GM21529 (cell line): Measurements from ENCODE around the gene LRRC51.
A peak's percentile ranks its signal among the peaks of the same experiment; 100 is the strongest.

Source experiments
- ATAC-seq: cut with Tn5 transposase; IDR thresholded peaks from one replicate; pipeline ENCODE4 v1.9.1; 2021; ENCODE audit not compliant: unreplicated experiment

The LRRC51 gene

DNA sequence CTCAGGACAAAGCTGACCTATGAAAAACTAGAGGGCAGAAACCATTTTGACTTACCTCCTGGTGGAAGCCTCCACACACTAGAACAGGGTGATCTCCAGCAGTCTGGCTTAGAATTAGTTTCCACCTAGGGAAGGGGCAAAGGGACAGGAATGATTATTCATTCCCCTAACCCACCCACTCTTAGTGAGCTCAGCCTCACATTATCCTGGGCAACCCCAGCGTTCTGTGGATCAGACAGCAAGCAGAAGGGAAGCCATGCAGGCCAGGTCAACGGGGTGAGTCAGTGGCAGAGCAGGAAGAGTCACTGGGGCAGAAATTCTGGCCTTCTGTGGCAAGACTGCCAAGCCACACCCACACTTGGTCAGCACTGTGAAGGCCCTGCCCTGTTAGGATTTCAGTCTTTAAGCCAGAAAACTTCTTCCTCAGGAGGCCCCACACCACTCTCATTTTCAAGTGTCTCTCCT lies 10.8 kb upstream of the LRRC51 start:
- ATAC-seq: peak; percentile 77

DNA sequence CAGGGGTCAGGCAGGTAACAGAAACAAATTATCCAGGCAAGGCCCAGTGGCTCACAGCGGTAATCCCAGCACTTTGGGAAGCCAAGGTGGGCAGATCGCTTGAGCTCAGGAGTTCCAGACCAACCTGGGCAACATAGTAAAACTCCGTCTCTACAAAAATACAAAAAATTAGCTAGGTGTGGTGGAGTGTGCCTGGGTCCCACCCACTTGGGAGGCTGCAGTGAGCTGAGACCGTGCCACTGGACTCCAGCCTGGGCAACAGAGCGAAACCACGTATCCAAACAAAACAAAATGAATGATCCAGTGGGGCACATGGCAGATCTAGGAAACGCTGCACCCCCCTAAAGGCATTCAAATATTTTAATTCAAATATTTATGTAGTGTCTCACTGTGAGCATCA lies 10.2 kb upstream of the LRRC51 start:
- no peak for ATAC-seq

DNA sequence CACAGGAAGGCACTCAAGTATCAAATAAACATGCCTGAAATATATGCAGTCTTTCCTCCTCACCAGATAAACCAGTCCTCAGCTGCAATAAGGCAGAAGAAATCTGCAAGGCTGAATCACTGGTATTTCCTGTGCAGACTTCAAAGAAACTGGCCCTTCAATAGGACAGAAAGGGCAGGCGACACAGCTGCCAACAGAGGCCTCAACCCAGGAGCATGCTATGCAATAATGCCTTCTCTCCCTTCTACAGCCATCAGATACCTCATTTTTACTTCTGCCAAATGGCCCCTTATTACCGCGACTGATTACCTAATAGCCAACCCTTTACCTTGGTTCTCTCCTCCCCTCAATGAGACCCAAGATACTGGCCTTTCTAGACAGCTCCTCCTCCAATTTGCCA lies 8.3 kb upstream of the LRRC51 start:
- no peak for ATAC-seq

DNA sequence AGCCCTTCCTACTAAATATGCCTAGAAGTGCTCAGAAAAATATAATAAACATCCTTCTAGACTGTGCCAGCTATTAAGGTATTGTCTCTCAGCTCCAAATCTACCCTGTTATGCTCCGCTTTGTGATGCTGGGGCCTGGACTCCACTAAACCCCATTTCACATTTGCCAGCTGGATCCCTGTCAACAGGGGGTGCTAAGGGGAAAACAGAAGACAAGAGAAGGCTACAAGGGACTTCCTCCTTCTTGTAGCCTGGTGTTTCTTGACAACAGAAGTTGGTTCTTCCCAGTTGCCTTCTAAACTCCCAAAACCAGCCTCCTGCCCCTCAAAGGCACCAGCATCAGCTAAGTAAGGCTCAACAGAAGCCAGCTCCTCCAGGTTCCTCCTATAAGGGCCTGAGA lies 5.5 kb upstream of the LRRC51 start:
- ATAC-seq: no peak

DNA sequence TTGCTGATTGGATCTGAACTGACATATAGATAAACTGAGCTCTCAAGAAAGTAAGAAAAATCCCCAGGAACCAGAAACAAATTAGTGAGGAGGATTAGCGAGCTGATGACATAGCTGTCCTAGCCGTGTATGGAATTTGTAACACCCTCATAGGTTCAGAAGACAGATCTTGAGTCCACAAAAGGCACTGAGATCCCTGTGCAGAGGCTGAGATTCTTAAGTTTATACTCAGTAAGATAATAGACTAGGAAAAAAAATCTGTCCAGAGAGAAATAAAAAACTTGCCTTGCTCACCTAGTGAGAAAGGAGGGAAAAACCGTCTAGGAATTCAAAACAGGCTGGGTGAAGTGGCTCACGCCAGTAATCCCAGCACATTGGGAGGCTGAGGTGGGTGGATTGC lies 4.9 kb upstream of the LRRC51 start:
- ATAC-seq: no peak

DNA sequence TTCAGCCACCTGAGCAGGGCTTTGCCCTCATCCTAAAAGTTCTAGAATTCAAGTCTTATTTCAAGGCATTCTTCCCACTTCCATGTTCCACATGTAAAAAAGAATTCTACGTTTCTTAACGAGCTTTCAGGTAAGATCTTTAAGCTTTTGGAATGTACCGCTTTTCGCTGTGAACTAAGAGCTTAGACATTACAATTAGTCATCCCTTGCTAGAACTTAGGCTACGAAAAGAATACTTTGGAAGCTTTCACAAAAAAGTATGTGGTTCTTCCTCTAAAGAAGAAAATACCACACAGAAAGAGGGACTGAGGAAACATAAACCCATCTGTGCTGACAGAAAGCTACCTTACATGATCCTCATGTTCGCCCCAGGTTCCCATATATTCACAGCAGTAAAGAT lies 2.2 kb upstream of the LRRC51 start:
- no peak for ATAC-seq

DNA sequence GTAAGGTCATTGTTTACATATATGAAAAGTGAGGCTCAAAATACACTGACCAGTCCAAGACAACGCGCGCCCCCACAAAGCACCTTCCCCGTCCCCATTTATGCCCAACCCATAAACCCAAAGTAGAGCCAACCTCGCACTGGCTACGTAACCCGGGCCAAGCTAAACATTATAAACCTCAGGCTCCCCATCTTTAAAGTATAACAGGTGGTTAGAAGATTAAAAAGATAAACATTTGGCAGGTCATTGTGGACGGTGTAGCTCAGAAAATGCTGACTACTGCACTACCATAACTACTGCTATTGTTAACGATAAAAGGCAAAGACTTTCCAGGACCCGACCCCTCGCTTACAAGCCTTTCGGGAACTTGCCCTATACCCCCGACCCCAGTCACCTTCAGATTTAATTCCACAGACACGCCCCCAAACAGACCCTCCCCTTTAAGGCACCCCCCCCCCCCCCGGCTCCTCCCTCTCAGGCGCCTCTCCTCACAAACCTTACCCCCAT lies 778 bp upstream of the LRRC51 start:
- no peak for ATAC-seq

DNA sequence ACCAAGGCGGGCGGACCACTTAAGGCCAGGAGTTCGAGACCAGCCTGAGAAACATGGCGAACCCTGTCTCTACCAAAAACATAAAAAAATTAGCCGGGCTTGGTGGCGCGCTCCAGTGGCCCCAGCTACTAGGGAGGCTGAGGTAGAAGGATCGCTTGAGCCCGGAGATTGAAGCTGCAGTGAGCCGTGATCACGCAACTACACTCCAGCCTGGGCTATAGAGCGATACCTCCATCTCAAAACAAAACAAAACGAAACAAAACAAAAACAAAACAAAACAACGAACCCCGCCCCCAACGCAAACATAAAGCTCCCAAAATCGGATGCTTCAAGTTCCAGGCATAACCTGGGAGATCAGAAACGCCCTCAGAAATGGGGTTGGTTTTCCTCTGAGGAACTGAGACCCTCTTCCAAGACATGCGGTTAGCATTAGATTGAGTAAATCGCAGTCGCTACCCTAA lies 564 bp downstream of the LRRC51 start:
- ATAC-seq: no peak

DNA sequence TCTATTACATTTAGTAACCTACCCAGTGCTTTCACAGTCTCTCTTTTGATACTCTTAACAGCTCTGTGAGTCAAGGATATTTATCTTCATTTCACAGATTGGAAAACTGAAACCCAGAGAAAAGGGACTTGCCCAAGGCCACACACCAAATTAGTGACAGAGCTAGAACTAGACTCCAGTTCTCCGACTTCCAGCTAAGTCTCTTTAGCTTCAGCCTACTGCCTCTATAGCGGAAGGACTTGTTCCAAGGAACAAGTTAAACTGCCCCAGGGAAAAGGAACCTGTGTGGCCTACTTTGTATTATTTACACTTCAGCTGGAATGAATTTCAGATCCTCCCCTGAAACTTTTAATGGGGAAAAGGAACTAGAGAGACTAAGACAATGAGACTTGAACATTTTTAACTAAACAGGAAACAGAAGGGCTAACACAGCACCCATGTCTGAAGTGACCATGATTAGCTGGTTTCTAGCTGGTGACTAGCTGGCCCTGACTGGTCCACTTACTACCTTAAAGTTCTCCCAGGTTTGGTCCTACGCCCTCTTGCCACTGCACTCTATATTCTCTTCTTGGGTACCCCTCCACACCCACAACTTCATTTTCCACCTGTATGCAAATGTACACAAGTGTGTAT lies 1.3 kb downstream of the LRRC51 start:
- no peak for ATAC-seq

DNA sequence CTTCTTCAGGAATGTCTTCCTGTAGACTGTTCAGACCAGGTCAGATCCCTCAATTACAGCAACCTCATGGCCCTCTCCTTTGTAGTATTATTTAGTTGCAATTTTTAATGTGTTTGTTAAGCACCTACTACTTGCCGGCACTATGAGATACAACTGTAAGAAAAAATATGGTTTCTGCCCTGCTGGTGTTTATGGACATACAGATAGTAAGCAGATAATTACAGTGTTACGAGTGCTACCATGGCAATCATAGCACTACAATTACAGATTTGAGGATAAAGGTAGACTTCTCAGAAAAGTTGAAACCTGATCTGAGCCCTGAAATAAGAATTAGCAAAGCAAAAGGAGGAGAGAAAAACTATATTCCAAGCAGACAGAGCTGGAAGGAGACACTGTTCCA lies 2.8 kb downstream of the LRRC51 start:
- no peak for ATAC-seq

DNA sequence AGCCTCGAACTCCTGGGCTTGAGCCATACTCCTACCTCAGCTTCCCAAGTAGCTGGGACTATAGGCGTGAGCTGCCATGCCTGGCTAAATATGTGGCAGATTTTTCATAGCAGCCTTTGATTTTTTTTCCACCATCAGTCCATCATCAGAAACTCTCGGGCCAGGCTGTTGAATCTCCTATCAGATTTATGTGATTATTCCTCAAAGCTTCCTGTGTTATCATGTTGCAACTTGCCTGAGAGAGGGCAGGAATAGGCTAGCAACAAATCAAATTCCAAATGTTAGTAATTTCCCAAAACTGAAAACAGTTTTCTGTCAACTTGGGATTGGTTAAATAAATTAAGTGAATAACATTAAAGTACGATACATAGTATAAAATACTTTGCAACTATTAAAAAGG lies 3.4 kb downstream of the LRRC51 start:
- ATAC-seq: no peak

DNA sequence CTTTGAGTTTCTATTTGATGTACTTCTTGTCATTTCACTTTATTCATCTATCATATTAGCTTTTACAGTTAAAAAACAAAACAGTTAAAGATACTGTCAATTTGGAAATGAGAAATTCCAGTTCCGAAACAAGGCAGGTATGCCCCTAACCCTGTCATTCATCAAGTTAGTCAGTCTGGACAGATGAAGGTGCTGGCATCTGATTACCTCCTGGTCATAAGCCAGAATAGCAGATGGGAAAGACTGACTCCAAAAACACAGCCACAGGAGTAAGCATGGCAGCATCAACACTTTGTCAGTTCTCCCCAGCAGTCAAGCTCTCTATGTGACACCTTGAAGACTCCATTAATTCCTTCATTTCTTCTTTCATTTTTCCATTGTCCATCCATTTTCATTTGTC lies 4.3 kb downstream of the LRRC51 start:
- ATAC-seq: no peak

DNA sequence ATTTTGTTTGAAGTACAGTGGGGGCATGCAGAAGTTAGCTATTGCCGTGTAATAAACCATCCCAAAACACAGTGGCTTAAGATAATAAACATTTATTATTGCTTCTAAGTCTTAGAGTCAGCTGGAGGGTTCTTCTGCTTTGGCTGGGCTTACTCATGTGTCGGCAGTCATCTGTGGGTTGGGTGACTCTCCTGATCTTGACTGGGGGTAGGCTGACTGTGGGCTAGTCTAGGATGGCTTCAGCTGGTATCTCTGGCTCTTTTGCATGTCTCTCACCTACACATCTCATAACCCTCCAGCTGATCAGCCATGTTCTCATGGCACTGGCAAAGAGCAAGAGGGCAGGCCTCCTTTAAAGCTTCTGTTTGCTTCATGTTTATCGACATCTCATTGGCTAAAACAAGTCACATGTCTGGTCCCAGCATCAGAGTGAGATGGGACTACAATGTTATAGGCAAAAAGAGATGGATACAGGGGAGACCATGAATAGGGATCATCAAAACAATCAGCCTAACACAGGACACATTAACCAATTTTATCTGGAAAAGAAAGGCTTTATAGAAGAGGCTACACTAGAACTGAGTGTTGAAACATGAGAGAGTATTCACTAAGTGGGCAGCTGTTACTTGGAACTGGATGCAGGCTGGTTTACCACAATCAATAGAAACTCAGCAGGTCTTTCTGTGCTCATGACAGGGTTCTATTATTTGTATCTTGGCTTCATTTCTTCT lies 5.1 kb downstream of the LRRC51 start:
- no peak for ATAC-seq

DNA sequence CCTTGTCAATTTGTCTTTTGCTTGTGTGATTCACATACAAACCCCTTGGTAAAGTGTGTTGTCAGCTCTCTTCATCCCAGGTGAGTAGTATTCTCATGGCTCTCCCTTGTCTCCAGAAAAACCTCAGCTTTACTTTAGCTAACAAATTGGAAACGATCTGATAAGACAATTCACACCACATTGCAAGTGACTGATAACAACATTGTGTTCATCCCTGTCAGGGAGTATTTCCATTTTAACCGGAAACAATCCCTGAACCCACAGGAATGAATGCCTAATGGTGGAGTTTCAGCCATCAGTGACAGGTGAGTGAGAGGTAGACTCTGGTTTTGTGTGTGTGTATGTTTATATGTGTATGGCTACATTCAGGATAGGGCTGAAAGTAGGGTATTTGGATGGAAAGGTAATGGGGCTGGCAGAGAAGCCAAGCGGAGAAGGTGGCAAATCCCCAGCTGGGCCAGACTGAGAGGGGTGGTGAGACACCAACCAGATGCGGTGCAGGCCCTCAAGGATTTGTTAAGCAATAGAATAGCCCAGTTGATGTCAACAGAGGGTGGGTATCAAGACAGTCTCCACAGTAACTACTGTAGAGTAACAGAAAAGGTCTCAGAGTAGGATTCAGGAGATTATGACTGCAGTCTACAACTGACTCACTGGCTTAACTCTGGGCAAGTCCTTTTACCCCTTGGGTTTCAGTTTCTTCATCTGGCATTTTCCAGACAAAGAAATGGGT lies 7.6 kb downstream of the LRRC51 start:
- ATAC-seq: no peak

DNA sequence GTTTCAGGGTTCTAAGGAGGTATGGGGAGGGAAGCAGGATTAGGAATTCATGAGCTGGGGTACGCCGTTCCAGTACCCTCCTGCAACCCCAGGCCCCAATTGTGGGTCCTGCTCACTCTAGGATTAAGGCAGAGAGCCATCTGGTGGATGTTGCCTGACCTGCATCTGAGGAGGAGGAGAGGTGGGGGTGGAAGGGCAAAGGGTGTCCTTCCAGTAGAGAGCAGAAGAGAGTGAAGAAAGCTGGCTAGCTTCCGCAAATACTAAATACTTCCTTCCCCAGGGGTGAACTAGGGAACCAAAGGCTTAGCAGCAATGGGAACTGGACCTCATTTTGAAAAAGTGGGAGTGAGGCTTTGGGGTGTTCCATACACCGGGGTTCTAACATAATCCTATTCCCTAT lies 10.6 kb downstream of the LRRC51 start:
- peak; percentile 69 for ATAC-seq

DNA sequence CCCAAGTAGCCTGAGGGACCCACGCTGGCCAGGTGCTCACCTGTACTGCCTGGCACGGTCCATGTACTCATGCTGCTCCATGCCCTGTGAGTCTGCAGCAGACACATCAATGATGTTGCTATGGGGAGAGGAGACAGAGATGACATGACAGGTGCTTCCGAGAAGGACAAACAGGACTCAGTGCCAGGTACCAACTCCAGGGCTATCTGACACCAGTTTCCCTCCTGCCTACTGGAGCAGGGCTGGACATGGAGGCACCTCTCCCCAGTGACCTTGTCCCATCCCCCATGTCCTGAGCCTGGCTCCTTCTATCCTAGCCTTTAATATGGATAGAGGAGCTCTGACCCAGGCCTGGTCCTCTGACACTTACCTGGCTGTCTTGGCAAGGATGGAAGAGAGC lies 18.1 kb downstream of the LRRC51 start:
- ATAC-seq: no peak

DNA sequence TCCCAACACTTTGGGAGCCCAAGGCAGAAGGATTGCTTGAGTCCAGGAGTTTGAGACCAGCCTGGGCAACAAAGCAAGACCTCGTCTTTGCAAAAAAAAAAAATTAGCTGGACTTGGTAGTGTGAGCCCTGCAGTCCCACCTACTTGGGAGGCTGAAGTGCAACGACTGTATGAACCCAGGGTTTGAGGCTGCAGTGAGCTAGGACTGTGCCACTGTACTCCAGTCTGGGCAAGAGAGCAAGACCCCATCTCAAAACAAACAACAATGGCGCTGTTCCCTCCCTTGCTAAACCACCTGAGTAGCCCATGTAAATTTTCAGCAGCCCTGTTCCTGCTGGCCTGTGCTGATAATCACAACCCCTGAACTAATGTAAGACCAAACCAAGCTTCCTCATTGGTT lies 19.4 kb downstream of the LRRC51 start:
- ATAC-seq: no peak

DNA sequence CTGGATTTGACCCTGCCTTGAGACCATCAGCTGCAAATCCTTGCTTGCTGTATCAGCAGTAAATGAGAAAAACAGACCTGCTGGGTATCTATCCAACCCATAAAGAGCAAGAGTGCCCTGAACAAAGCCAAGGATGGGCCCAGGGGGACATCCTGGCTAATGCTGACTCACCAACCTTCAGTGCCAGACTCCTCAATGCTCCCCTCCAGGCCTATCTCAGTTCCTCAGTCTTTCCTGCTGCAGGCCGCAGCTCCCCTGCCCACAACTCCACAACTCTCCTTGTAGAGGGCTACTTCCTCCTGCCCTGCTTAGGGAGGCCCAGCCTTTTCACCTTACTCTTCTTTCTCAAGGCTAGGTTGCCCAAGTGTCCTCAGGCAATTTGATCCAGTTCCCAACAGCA lies 19.8 kb downstream of the LRRC51 start:
- no peak for ATAC-seq

DNA sequence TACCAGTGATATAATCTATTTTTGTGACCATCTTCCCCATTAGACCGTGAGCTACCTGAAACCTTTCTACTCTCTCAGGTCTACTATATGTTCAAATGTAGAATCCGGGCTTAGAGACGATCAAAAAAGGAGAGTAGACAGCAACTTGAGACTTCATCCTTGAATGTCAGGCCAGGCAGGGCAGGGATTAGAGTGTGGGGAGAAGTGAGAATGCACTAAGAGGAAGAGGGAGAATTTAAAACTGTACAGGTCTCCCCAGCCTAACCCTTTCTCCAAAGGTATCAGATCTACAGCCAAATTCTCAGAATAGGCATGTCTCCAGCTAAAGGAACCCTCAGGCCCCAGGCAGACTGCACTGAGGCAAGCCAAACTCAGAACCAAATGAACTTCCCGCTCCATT lies 21.5 kb downstream of the LRRC51 start:
- ATAC-seq: no peak

DNA sequence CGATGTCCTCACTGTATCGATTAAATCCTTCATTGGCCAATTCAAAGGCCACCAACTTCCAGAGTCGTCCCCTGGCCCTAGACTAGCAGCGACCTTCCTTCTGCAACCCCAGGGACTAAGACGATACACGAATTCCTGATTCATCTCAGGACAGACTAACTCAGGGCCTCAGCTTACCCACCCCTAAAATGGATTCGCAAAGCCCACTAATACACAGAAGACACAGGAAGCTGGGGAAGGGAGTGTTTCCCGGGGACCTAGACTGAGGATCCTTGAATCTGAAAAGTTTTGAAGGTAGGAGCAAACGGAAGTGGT lies 21.9 kb downstream of the LRRC51 start:
- ATAC-seq: no peak

DNA sequence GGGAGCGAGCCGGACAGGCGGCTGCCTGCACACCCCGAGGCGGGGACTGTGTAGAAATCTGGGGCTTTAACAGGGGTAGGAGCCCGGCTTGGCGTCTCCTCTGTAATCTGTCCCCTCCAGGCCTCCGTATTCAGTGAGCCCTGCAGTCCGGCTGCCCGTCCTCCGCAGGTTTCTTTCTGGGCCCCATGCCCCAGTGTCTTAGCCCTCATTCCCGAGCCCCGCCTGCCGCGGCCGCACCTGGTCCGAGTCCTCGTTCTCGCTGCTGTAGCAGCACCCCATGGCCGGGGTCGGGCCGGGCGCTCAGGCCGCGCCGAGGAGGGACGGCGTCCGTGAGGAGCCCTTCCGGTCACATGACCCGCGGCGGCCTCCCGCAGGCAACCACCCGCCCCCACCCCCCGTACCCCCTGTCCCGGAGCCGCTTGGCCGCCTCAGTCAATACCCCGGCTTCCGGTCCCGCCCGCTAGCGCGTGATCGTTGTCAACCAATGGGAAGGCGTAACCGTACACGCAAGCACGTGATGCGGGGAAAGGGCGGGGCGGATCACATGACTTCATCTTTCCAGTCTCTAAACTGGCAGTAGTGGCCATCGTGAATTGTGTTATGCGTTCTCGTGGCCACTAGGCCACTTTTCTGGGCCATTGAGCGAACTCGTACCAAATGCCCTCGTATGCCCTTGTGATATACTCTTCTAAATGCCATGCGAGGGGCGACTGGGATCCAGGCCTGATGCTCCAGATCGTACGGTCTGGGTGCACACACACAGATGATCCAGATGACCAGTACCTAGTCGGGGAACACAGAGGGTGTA lies 22.5 kb downstream of the LRRC51 start, which contains the start of gene LAMTOR1:
Gene LAMTOR1, minus strand, starts transcription at position 352 of the 808 bp plus-strand sequence. Its CDS starts 73 bp downstream, at position 279.
- peak; percentile 91 for ATAC-seq
